Esophagus muscularis mucosa (tissue), 4 donors: ENCODE measurements around the gene STAT4.

Experiments used
- CTCF ChIP-seq, 3 experiments: fragments of 200-600 bp in 2 of 3; fragments of 450-650 bp in 1 of 3; sonication (generic) in 2 of 3; IDR thresholded peaks; one replicate each; pipeline ENCODE4 v1.5.1; 2017 to 2019; ENCODE audit warnings: antibody characterized with exemption in 3 of 3, mild to moderate bottlenecking in 2 of 3, moderate library complexity in 1 of 3
- EP300 ChIP-seq: sonication (generic); formaldehyde crosslinking; IDR thresholded peaks from one replicate; pipeline ENCODE4 v1.6.1; 2017; ENCODE audit warnings: antibody characterized with exemption
- POLR2A ChIP-seq: fragments of 450-650 bp; IDR thresholded peaks from one replicate; pipeline ENCODE4 v1.6.1; 2017; ENCODE audit warnings: antibody characterized with exemption, moderate library complexity, mild to moderate bottlenecking, low read depth
- POLR2AphosphoS5 ChIP-seq, 2 donors: sonication (generic); formaldehyde crosslinking; IDR thresholded peaks; one replicate each; pipeline ENCODE4 v1.6.1; 2017; ENCODE audit warnings: antibody characterized with exemption in 2 of 2

- no peak for TF ChIP-seq CTCF (IDR thresholded peaks at IDR 0.05)
- TF ChIP-seq EP300 = no peak
- no peak for TF ChIP-seq POLR2A
- no peak for TF ChIP-seq POLR2AphosphoS5 (IDR thresholded peaks at IDR 0.05)
Measured at GRCh38 chr2:191087311-191087710, 63.5 kb downstream of the STAT4 start.
